ENCODE measurements around the gene BIRC3. TPM values are rescaled to one million over a fixed set of nuclear protein-coding genes. Genes with fewer than 3 reads are reported as not detected.

The BIRC3 gene
- total RNA-seq = 100 to 1,000 TPM in 1 of 3 donors, 10 to 100 TPM in 2; 26.1 to 116 (median 45.4) TPM
- long read RNA-seq, donor 1, full-length matches to known transcripts = 5 of 51 reads
- long read RNA-seq, donor 1, partial matches to known transcripts = 43 of 51 reads
- long read RNA-seq, donor 1, other reads (novel, unspliced or antisense) = 3 of 51 reads
- long read RNA-seq, donor 2, transcript BIRC3-202 (3 exons, 624 nt) = major isoform, 13 of 179 reads
- long read RNA-seq, donor 2, partial matches to known transcripts = 154 of 179 reads
- long read RNA-seq, donor 2, other reads (novel, unspliced or antisense) = 12 of 179 reads

GRCh38 chr11:102317099-102317767 is at the start of gene BIRC3:
BIRC3 (plus strand) TSS chr11:102317484; CDS start chr11:102324510, 7,026 bp downstream.
- TF ChIP-seq CTCF (IDR thresholded peaks at IDR 0.05) = peak; percentile 33
- Histone ChIP-seq H3K9me3 (no peaks in the 10 kb centered on the region), H3K4me3 (peak within 1 kb of the TSS; percentile 14), H3K4me1 (ENCODE audit: low read depth) (peaks cover 7% of the 10 kb centered on the region), H3K36me3 (ENCODE audit: low read depth) (no peaks in the 10 kb centered on the region)
- ATAC-seq = peak; percentile 93
- peak; percentile 89 to 96 (median 91) for DNase-seq
- intact Hi-C loops (cut with DNase I, micrococcal nuclease) = no loop called here

GRCh38 chr11:102267609-102268008 is 49.7 kb upstream of the BIRC3 start:
- H3K4me1 ChIP-seq (ENCODE audit: low read depth) = peaks cover 25% of the 10 kb centered on the region
- TF ChIP-seq CTCF (IDR thresholded peaks at IDR 0.05) = no peak
- H3K4me3 ChIP-seq = no peak overlapping the region
- peak; percentile 56 for ATAC-seq
- peak in 1 of 3 donors; percentile 47 for DNase-seq
- intact Hi-C loops (cut with DNase I, micrococcal nuclease) = no loop called here
- no peaks in the 10 kb centered on the region for H3K36me3 ChIP-seq (ENCODE audit: low read depth)
- H3K9me3 ChIP-seq = no peaks in the 10 kb centered on the region

GRCh38 chr11:102268083-102268984 is 49.0 kb upstream of the BIRC3 start:
- H3K4me3 ChIP-seq = no peak overlapping the region
- peaks cover 25% of the 10 kb centered on the region for H3K4me1 ChIP-seq (ENCODE audit: low read depth)
- DNase-seq (peak; percentile 95 to 96 (median 96)), ATAC-seq (peak; percentile 95)
- TF ChIP-seq CTCF (IDR thresholded peaks at IDR 0.05) = peak; percentile 54
- intact Hi-C loops (cut with DNase I, micrococcal nuclease) = no loop called here
- no peaks in the 10 kb centered on the region for H3K36me3 ChIP-seq (ENCODE audit: low read depth)
- no peaks in the 10 kb centered on the region for H3K9me3 ChIP-seq

GRCh38 chr11:102268985-102269470 is 48.3 kb upstream of the BIRC3 start:
- H3K36me3 ChIP-seq (ENCODE audit: low read depth) = no peaks in the 10 kb centered on the region
- no peak for ATAC-seq
- H3K4me1 ChIP-seq (ENCODE audit: low read depth) = peaks cover 25% of the 10 kb centered on the region
- H3K4me3 ChIP-seq = no peak overlapping the region
- no peak for TF ChIP-seq CTCF (IDR thresholded peaks at IDR 0.05)
- no peak for DNase-seq
- intact Hi-C loops (cut with DNase I, micrococcal nuclease) = no loop called here
- no peaks in the 10 kb centered on the region for H3K9me3 ChIP-seq

GRCh38 chr11:102269927-102270326 is 47.4 kb upstream of the BIRC3 start:
- Histone ChIP-seq H3K9me3 (no peaks in the 10 kb centered on the region), H3K36me3 (ENCODE audit: low read depth) (no peaks in the 10 kb centered on the region), H3K4me1 (ENCODE audit: low read depth) (peaks cover 25% of the 10 kb centered on the region), H3K4me3 (no peak overlapping the region)
- DNase-seq (peak in 1 of 3 donors; percentile 34), ATAC-seq (no peak)
- intact Hi-C loops (cut with DNase I, micrococcal nuclease) = no loop called here
- no peak for TF ChIP-seq CTCF (IDR thresholded peaks at IDR 0.05)

All from mucosa of descending colon (tissue), 3 donors.